PC-3 (cell line): ENCODE results near the gene ADD1. TPM values are rescaled to one million over a fixed set of nuclear protein-coding genes. Genes with fewer than 3 reads are reported as not detected.

Experiments
- ATAC-seq: fragments of 200-7000 bp; cut with Tn5 transposase; 2 replicates; pipeline ENCODE4 v1.9.1; 2020; ENCODE audit warnings: mild to moderate bottlenecking, moderate library complexity
- BruUV-seq: library from RNA; stranded (reverse); fragments of 400-500 nt; replicated peaks from 2 replicates; lab custom pipeline; 2021; lab: Mats Ljungman, UMichigan
- CTCF ChIA-PET: fragments of 300-600 bp; sonication (Branson Sonifier 250); formaldehyde crosslinking; loops from one replicate; lab custom pipeline; 2022; ENCODE audit warnings: antibody characterized with exemption; lab: Charles Lee
- POLR2A ChIA-PET: fragments of 300-600 bp; sonication (Branson Sonifier 250); formaldehyde crosslinking; loops from one replicate; lab custom pipeline; 2022; ENCODE audit warnings: antibody characterized with exemption; ENCODE audit not compliant: unreplicated experiment; lab: Charles Lee
- DNase-seq: peaks from one replicate; pipeline ENCODE4 v3.0.0-alpha.2; 2015
- H2AFZ ChIP-seq: fragments of 300-600 bp; sonication (generic); 2 replicates; pipeline ENCODE4 v1.6.0; 2016; ENCODE audit warnings: antibody characterized with exemption, low read length
- H3F3A ChIP-seq: fragments of 300-600 bp; sonication (generic); one replicate; pipeline ENCODE4 v1.6.0; 2017; ENCODE audit warnings: antibody characterized with exemption, low read length, control low read depth, mild to moderate bottlenecking; ENCODE audit not compliant: unreplicated experiment
- H3K27ac ChIP-seq: fragments of 300-600 bp; sonication (generic); 2 replicates; pipeline ENCODE4 v1.5.1; 2016; ENCODE audit warnings: mild to moderate bottlenecking, low read length
- H3K27me3 ChIP-seq: fragments of 300-600 bp; sonication (generic); 2 replicates; pipeline ENCODE4 v1.6.1; 2016; ENCODE audit warnings: low read length, mixed read lengths
- H3K36me3 ChIP-seq: fragments of 300-600 bp; sonication (generic); 2 replicates; pipeline ENCODE4 v1.6.1; 2016; ENCODE audit warnings: low read depth, mixed run types, low read length, mixed read lengths
- H3K4me1 ChIP-seq: fragments of 300-600 bp; sonication (generic); 2 replicates; pipeline ENCODE4 v1.5.1; 2016; ENCODE audit warnings: low read length; ENCODE audit not compliant: insufficient read depth
- H3K4me2 ChIP-seq: fragments of 300-600 bp; sonication (generic); 2 replicates; pipeline ENCODE4 v1.6.0; 2016; ENCODE audit warnings: low read length
- H3K4me3 ChIP-seq: fragments of 300-600 bp; sonication (generic); 2 replicates; pipeline ENCODE4 v1.5.1; 2016; ENCODE audit warnings: mild to moderate bottlenecking, low read length, mixed read lengths
- H3K79me2 ChIP-seq: fragments of 300-600 bp; sonication (generic); 2 replicates; pipeline ENCODE4 v1.6.1; 2017; ENCODE audit warnings: low read length, mixed read lengths
- H3K9ac ChIP-seq: fragments of 300-600 bp; sonication (generic); 2 replicates; pipeline ENCODE4 v1.6.0; 2016; ENCODE audit warnings: mild to moderate bottlenecking, low read length
- H3K9me2 ChIP-seq: fragments of 300-600 bp; sonication (generic); replicated peaks from 2 replicates; pipeline ENCODE4 v1.6.1; 2016; ENCODE audit warnings: mixed run types, low read length, mixed read lengths
- H3K9me3 ChIP-seq: fragments of 300-600 bp; sonication (generic); 2 replicates; pipeline ENCODE4 v1.6.1; 2016; ENCODE audit warnings: low read length, mixed read lengths
- H4K20me1 ChIP-seq: fragments of 300-600 bp; sonication (generic); 2 replicates; pipeline ENCODE4 v1.6.1; 2016; ENCODE audit warnings: low read length, mixed read lengths
- EZH2 ChIP-seq: fragments of 300-600 bp; sonication (generic); IDR thresholded peaks from one replicate; pipeline ENCODE4 v1.6.1; 2017; ENCODE audit warnings: antibody characterized with exemption, mild to moderate bottlenecking, low read length; ENCODE audit not compliant: unreplicated experiment
- EZH2phosphoT487 ChIP-seq: fragments of 300-600 bp; sonication (generic); IDR thresholded peaks from 2 replicates; pipeline ENCODE4 v1.6.1; 2018; ENCODE audit warnings: mild to moderate bottlenecking, antibody characterized with exemption, low read length, borderline replicate concordance
- intact Hi-C: fragments of 100-400 bp; cut with micrococcal nuclease; formaldehyde crosslinking; loops from 2 replicates; pipeline ENCODE4 v1.9.0; 2023
- total RNA-seq: library from RNA; depleted of rRNA; stranded (reverse); fragments of >200 nt; gene quantifications from 2 replicates; pipeline ENCODE4 v1.2.3, GENCODE V29; 2014
- TF ChIP-seq, protein P1 (sequence below): fragments of 300-600 bp; sonication (generic); conservative IDR thresholded peaks from 2 replicates; pipeline ENCODE4 v1.5.1; 2017; ENCODE audit warnings: antibody characterized with exemption, low read depth, mild to moderate bottlenecking, low read length

The ADD1 gene
- total RNA-seq, 1 experiment from 2014 or later, result 118 TPM

DNA sequence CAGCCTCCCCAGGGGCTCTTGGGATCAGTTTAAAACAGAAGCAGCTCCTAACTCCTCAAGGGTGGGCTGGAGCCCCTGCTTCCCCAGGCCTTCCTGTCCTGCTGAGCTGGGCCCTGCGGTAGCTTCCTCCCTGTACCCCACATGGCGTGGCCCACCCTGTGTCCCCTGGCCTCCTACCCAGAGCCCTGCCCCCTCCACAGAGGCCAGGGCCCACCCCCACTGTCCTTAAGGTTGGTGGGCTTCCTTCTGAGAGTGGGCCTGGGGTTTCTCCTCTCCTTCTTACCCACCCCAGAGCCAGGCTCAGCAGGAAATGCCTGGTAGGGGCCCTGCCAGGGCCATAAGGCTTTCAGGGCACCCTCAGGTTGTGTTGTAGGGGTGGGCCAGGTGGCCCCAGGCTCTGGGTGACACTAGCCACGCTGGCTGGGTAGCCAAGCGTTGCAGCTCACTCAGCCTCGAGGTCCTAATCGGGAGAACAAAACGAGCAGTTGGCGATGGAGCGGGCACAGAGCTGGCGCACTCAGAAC lies 39.1 kb upstream of the ADD1 start:
- no peaks in the 10 kb centered on the region for H3K27me3 ChIP-seq
- peaks cover 18% of the 10 kb centered on the region for H3K4me1 ChIP-seq
- H3K9me3 ChIP-seq, result no peaks in the 10 kb centered on the region
- H3K4me3 ChIP-seq, result no peak overlapping the region
- TF ChIP-seq EZH2phosphoT487, result no peak
- no peak for TF ChIP-seq EZH2
- TF ChIP-seq, protein P1, sequence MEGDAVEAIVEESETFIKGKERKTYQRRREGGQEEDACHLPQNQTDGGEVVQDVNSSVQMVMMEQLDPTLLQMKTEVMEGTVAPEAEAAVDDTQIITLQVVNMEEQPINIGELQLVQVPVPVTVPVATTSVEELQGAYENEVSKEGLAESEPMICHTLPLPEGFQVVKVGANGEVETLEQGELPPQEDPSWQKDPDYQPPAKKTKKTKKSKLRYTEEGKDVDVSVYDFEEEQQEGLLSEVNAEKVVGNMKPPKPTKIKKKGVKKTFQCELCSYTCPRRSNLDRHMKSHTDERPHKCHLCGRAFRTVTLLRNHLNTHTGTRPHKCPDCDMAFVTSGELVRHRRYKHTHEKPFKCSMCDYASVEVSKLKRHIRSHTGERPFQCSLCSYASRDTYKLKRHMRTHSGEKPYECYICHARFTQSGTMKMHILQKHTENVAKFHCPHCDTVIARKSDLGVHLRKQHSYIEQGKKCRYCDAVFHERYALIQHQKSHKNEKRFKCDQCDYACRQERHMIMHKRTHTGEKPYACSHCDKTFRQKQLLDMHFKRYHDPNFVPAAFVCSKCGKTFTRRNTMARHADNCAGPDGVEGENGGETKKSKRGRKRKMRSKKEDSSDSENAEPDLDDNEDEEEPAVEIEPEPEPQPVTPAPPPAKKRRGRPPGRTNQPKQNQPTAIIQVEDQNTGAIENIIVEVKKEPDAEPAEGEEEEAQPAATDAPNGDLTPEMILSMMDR, result no peak
- no peak overlapping the region for H3K9ac ChIP-seq
- DNase-seq, result no peak
- no peaks in the 10 kb centered on the region for H3K79me2 ChIP-seq
- no peaks in the 10 kb centered on the region for H4K20me1 ChIP-seq
- H3K4me2 ChIP-seq, result no peak overlapping the region
- ChIA-PET CTCF (no interaction called here), POLR2A (no interaction called here)
- H3F3A ChIP-seq, result no peaks in the 10 kb centered on the region
- H3K9me2 ChIP-seq, result no peaks in the 10 kb centered on the region
- no peak overlapping the region for H3K27ac ChIP-seq
- intact Hi-C loops, result no loop called here
- no peak for ATAC-seq
- H3K36me3 ChIP-seq, result no peaks in the 10 kb centered on the region
- BruUV-seq, result no TSS peak
- no peak overlapping the region for H2AFZ ChIP-seq

DNA sequence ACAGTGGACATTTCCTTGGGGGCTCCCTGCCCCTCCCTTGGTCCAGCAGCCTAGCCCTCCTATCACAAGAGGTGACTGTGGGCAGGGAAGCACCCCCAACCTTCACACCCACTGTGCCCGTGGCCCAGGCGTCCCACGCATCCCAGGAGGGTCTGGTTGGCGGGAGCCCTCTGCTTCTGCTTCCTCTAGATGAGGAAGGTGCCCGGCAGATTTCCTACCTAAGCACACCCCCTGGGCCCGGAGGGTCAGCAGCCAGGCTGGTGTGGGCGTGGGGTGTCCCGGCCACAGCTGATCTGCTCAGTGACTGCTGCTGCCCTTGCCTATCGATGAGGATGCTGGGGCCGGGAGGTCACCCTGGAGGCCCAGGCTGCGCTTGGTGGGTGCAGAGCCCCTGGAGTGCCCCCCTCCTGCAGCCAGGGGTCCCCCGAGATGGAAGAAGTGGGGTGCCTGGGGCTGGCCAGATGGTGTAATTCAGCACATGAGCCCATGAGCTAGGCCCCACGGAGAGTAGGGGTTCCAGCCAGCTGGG lies 38.6 kb upstream of the ADD1 start:
- H4K20me1 ChIP-seq, result no peaks in the 10 kb centered on the region
- no peak overlapping the region for H2AFZ ChIP-seq
- H3K36me3 ChIP-seq, result no peaks in the 10 kb centered on the region
- POLR2A ChIA-PET, result no interaction called here
- no peak for DNase-seq
- no peak for TF ChIP-seq EZH2
- TF ChIP-seq, protein P1, result no peak
- H3K27ac ChIP-seq, result peak overlapping the region; percentile 34; the same call in 1 of the 2 replicates
- intact Hi-C loops, result no loop called here
- peaks cover 18% of the 10 kb centered on the region for H3K4me1 ChIP-seq
- H3K27me3 ChIP-seq, result no peaks in the 10 kb centered on the region
- CTCF ChIA-PET, result no interaction called here
- H3K9me2 ChIP-seq, result no peaks in the 10 kb centered on the region
- no peaks in the 10 kb centered on the region for H3K79me2 ChIP-seq
- H3F3A ChIP-seq, result no peaks in the 10 kb centered on the region
- H3K4me3 ChIP-seq, result no peak overlapping the region
- 0 out of 2 replicates have a peak overlapping the region, but pooled peaks have one; percentile 39 for H3K4me2 ChIP-seq
- BruUV-seq, result no TSS peak
- ATAC-seq, result no peak
- peak overlapping the region; percentile 29; the same call in 1 of the 2 replicates for H3K9ac ChIP-seq
- H3K9me3 ChIP-seq, result no peaks in the 10 kb centered on the region

DNA sequence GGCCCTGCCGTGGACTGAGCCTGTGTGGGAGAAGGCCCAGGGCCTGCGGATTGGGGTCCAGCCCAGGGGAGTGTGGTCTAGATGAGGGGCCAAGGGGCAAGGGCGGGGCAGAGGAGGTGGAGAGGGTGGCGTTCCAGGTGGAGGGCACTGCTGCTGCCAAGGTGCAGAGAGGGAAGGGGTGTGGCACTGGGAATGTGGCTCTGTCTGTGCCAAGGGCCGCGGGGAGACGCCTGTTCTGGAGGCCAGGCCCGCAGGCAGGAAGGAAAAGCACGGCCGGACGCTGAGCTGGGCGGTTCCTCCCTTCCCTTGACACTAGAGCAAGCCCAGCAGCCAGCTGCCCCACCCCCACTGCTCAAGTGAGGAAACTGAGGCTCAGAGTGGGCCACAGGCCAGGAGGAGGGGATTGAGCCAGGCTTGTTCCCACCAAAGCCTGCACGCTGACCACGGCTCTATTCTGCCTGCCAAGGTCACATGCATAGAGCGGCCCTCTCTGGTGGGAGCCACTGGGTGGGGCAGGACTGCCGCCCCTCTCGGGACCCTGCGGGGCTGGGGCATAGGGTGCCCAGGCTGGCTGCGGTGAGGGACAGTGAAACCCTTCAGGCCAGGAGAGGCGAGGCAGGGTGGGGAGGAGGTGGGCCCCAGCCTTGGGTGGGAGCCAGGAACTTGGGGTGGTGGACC lies 37.8 kb upstream of the ADD1 start:
- Histone ChIP-seq H3K4me2 (peak overlapping the region; percentile 39), H3K27ac (peak overlapping the region; percentile 34), H3K9me3 (no peaks in the 10 kb centered on the region), H3K27me3 (no peaks in the 10 kb centered on the region), H3F3A (no peaks in the 10 kb centered on the region), H3K79me2 (no peaks in the 10 kb centered on the region), H3K4me1 (peaks cover 18% of the 10 kb centered on the region), H3K9ac (peak overlapping the region; percentile 29), H2AFZ (no peak overlapping the region), H3K9me2 (no peaks in the 10 kb centered on the region), H3K36me3 (no peaks in the 10 kb centered on the region), H4K20me1 (no peaks in the 10 kb centered on the region), H3K4me3 (no peak overlapping the region)
- CTCF ChIA-PET, result no interaction called here
- POLR2A ChIA-PET, result interaction anchor here (0.6 kb wide), 1 partner anchor 112 kb away, joined by 4 read pairs; no protein-coding TSS in a partner anchor
- intact Hi-C loops, result no loop called here
- TF ChIP-seq EZH2phosphoT487 (no peak), EZH2 (no peak)
- TF ChIP-seq, protein P1, result no peak
- ATAC-seq, result peak; percentile 91
- DNase-seq, result peak; percentile 67
- no TSS peak for BruUV-seq
